K562 (cell line): ENCODE measurements around the gene TTBK2. TPM values are rescaled to one million over a fixed set of nuclear protein-coding genes. Genes with fewer than 3 reads are reported as not detected.

Experiments used
- ADNP ChIP-seq: fragments of 200-800 bp; sonication (Bioruptor generic); IDR thresholded peaks from 2 replicates; pipeline ENCODE4 v1.6.1; 2016; ENCODE audit warnings: missing genetic modification characterization, missing compliant biosample characterization
- BCLAF1 ChIP-seq, 2 experiments: fragments of 450-650 bp in 1 of 2; IDR thresholded peaks; 2 replicates each; pipeline ENCODE4 v1.6.1; 2011 to 2017; ENCODE audit warnings: low read depth in 2 of 2, antibody characterized with exemption in 1 of 2, borderline replicate concordance in 1 of 2, low read length in 1 of 2, mild to moderate bottlenecking in 1 of 2, mixed read lengths in 1 of 2; ENCODE audit not compliant: control insufficient read depth in 1 of 2
- CBFB ChIP-seq: sonication (generic); formaldehyde crosslinking; IDR thresholded peaks from 2 replicates; pipeline ENCODE4 v1.4.0; 2020; ENCODE audit warnings: mild to moderate bottlenecking, missing genetic modification reagents
- CREM ChIP-seq: IDR thresholded peaks from 2 replicates; pipeline ENCODE4 v1.6.1; 2014; ENCODE audit warnings: antibody characterized with exemption, low read depth
- CSDE1 ChIP-seq, 2 experiments: fragments of 450-650 bp; IDR thresholded peaks; 2 replicates each; pipeline ENCODE4 v1.6.1; 2016; ENCODE audit warnings: mild to moderate bottlenecking in 1 of 2
- DEAF1 ChIP-seq: fragments of 450-650 bp; formaldehyde crosslinking; IDR thresholded peaks from 2 replicates; pipeline ENCODE4 v1.4.0; 2020; ENCODE audit warnings: mild to moderate bottlenecking, moderate library complexity
- EHMT2 ChIP-seq: fragments of 450-650 bp; IDR thresholded peaks from 2 replicates; pipeline ENCODE4 v1.6.1; 2018; ENCODE audit warnings: antibody characterized with exemption
- GTF2A2 ChIP-seq: IDR thresholded peaks from 2 replicates; pipeline ENCODE4 v1.6.1; 2016; ENCODE audit warnings: mild to moderate bottlenecking, missing genetic modification characterization, missing compliant biosample characterization
- HDAC6 ChIP-seq: IDR thresholded peaks from 2 replicates; pipeline ENCODE4 v1.6.1; 2012; ENCODE audit warnings: low read depth, mild to moderate bottlenecking, control low read depth, inconsistent platforms, low read length, moderate library complexity
- HIVEP1 ChIP-seq: fragments of 250-450 bp; sonication (Bioruptor Pico); IDR thresholded peaks from 2 replicates; pipeline ENCODE4 v1.4.0; 2020; ENCODE audit warnings: mild to moderate bottlenecking
- MCM2 ChIP-seq: fragments of 450-650 bp; IDR thresholded peaks from 2 replicates; pipeline ENCODE4 v1.6.1; 2017; ENCODE audit warnings: low read depth, mild to moderate bottlenecking
- SAFB ChIP-seq: fragments of 200-400 bp; formaldehyde crosslinking; IDR thresholded peaks from 2 replicates; pipeline ENCODE4 v1.6.1; 2017; ENCODE audit warnings: low read depth, low read length, borderline replicate concordance
- STAG1 ChIP-seq: sonication (generic); formaldehyde crosslinking; IDR thresholded peaks from 2 replicates; pipeline ENCODE4 v1.5.0; 2020; ENCODE audit warnings: missing genetic modification reagents, borderline replicate concordance
- THRA ChIP-seq: fragments of 450-650 bp; IDR thresholded peaks from 2 replicates; pipeline ENCODE4 v1.6.1; 2017; ENCODE audit warnings: mild to moderate bottlenecking, moderate library complexity
- ZNF12 ChIP-seq: sonication (generic); formaldehyde crosslinking; IDR thresholded peaks from 2 replicates; pipeline ENCODE4 v1.4.0; 2020; ENCODE audit warnings: mild to moderate bottlenecking, missing genetic modification reagents
- ZNF408 ChIP-seq: fragments of 250-450 bp; sonication (Bioruptor Pico); IDR thresholded peaks from 2 replicates; pipeline ENCODE4 v1.4.0; 2020; ENCODE audit warnings: low read depth, mild to moderate bottlenecking, moderate library complexity
- polyA plus RNA-seq, 8 experiments: library from polyadenylated mRNA; depleted of rRNA in 4 of 8; stranded (reverse) in 5 of 8; unstranded in 3 of 8; fragments of >200 nt; fragmentation: Nextera tagmentation in 2 of 8; fragmentation: Illumina TruSeq in 1 of 8; extraction: Ambion mirVana in 2 of 8; extraction: Trizol in 1 of 8; gene quantifications; 2 replicates each; pipeline versions ENCODE4 v1.2.1 to v1.2.3, GENCODE V29; 2011 to 2014; ENCODE audit warnings: inconsistent platforms in 1 of 8, missing spikeins in 1 of 8
- total RNA-seq, 7 experiments: library from RNA; depleted of rRNA in 6 of 7; stranded (reverse); fragments of >200 nt in 6 of 7; fragmentation: Illumina TruSeq in 2 of 7; extraction: Trizol in 2 of 7; gene quantifications; 2 replicates each; pipeline versions ENCODE4 v1.2.1 to v1.2.3, GENCODE V29; 2011 to 2021; ENCODE audit warnings: low replicate concordance in 1 of 7

The TTBK2 gene
- total and polyA plus RNA-seq, 9 of the 15 experiments (the other 6 are each of a cell fraction or from before 2014, with no cell fraction given): 0.89 to 8.0 (median 4.8) TPM

GRCh38 chr15:42704492-42704926 lies 216.1 kb downstream of the TTBK2 start (continued):
- peak; percentile 59 for TF ChIP-seq DEAF1 (CRISPR knock-in tag)
- no peak for TF ChIP-seq THRA
- no peak for TF ChIP-seq BCLAF1 (IDR thresholded peaks at IDR 0.05; ENCODE audit: borderline replicate concordance in 1 of 2, control insufficient read depth in 1 of 2, low read depth in 2 of 2, low read length in 1 of 2)
- no peak for TF ChIP-seq HIVEP1 (CRISPR knock-in tag)
- no peak for TF ChIP-seq ZNF12 (CRISPR knock-in tag)
- TF ChIP-seq HDAC6: no peak
- TF ChIP-seq CBFB (CRISPR knock-in tag): 0 out of 2 replicates have a peak, but pooled peaks have one; percentile 22
- no peak for TF ChIP-seq CREM
- no peak for TF ChIP-seq EHMT2
- no peak for TF ChIP-seq CSDE1 (IDR thresholded peaks at IDR 0.05)
- TF ChIP-seq MCM2: no peak
- no peak for TF ChIP-seq GTF2A2 (tag)
- TF ChIP-seq ADNP (tag): no peak
- peak; percentile 71; the same call in 1 of the 2 replicates for TF ChIP-seq STAG1 (CRISPR knock-in tag)
- no peak for TF ChIP-seq ZNF408 (CRISPR knock-in tag)
- no peak for TF ChIP-seq SAFB
